Neural progenitor cell (in vitro differentiated cells): ENCODE results near the gene ABRACL. TPM values are rescaled to one million over a fixed set of nuclear protein-coding genes. Genes with fewer than 3 reads are reported as not detected.

Source experiments
- DNase-seq: peaks from one replicate; pipeline ENCODE4 v3.0.0-alpha.2; 2016; ENCODE audit warnings: low spot score
- H2AFZ ChIP-seq: fragments of 200-600 bp; sonication (generic); replicated peaks from 2 replicates; pipeline ENCODE4 v1.6.1; 2016; ENCODE audit warnings: antibody characterized with exemption
- H3F3A ChIP-seq: fragments of 200-600 bp; sonication (generic); 2 replicates; pipeline ENCODE4 v1.6.1; 2016; ENCODE audit warnings: antibody characterized with exemption, low read depth
- H3K27ac ChIP-seq: fragments of 200-600 bp; sonication (generic); 2 replicates; pipeline ENCODE4 v1.5.1; 2016; ENCODE audit warnings: mild to moderate bottlenecking
- H3K27me3 ChIP-seq: fragments of 200-600 bp; sonication (generic); 2 replicates; pipeline ENCODE4 v1.6.1; 2016; ENCODE audit warnings: mild to moderate bottlenecking, moderate library complexity
- H3K36me3 ChIP-seq: fragments of 200-600 bp; sonication (generic); 2 replicates; pipeline ENCODE4 v1.5.1; 2016
- H3K4me1 ChIP-seq: fragments of 200-600 bp; sonication (generic); 2 replicates; pipeline ENCODE4 v1.6.1; 2016; ENCODE audit warnings: mixed run types
- H3K4me2 ChIP-seq: fragments of 200-600 bp; sonication (generic); 2 replicates; pipeline ENCODE4 v1.6.1; 2016
- H3K4me3 ChIP-seq: fragments of 200-600 bp; sonication (generic); 2 replicates; pipeline ENCODE4 v1.5.1; 2016
- H3K79me2 ChIP-seq: fragments of 200-600 bp; sonication (generic); 2 replicates; pipeline ENCODE4 v1.6.1; 2016; ENCODE audit warnings: low read depth
- H3K9ac ChIP-seq: fragments of 200-600 bp; sonication (generic); 2 replicates; pipeline ENCODE4 v1.6.1; 2016
- H3K9me3 ChIP-seq: fragments of 200-600 bp; sonication (generic); 2 replicates; pipeline ENCODE4 v1.5.1; 2016; ENCODE audit warnings: low read depth
- H4K20me1 ChIP-seq: fragments of 200-600 bp; sonication (generic); 2 replicates; pipeline ENCODE4 v1.6.1; 2016; ENCODE audit warnings: low read depth
- H3K27ac Mint-ChIP-seq: 3 replicates; pipeline ENCODE4 v1.8.0; 2021; ENCODE audit warnings: mixed read lengths
- H3K27me3 Mint-ChIP-seq: 2 replicates; pipeline ENCODE4 v1.8.0; 2022; ENCODE audit warnings: low read depth, mild to moderate bottlenecking, inconsistent platforms, moderate library complexity, mixed read lengths; ENCODE audit not compliant: insufficient read depth
- H3K36me3 Mint-ChIP-seq: 3 replicates; pipeline ENCODE4 v1.8.0; 2021; ENCODE audit warnings: mixed read lengths
- H3K4me1 Mint-ChIP-seq: 3 replicates; pipeline ENCODE4 v1.8.0; 2021; ENCODE audit warnings: mixed read lengths
- H3K4me3 Mint-ChIP-seq: 3 replicates; pipeline ENCODE4 v1.8.0; 2021; ENCODE audit warnings: mild to moderate bottlenecking, moderate library complexity, mixed read lengths
- H3K9me3 Mint-ChIP-seq: 3 replicates; pipeline ENCODE4 v1.8.0; 2020; ENCODE audit warnings: mixed read lengths
- EZH2 ChIP-seq: fragments of 200-600 bp; sonication (generic); IDR thresholded peaks from 2 replicates; pipeline ENCODE4 v1.6.1; 2017; ENCODE audit warnings: antibody characterized with exemption, mild to moderate bottlenecking, moderate library complexity
- EZH2phosphoT487 ChIP-seq: fragments of 200-600 bp; sonication (generic); IDR thresholded peaks from 2 replicates; pipeline ENCODE4 v1.6.1; 2017; ENCODE audit warnings: antibody characterized with exemption
- total RNA-seq: library from RNA; depleted of rRNA; stranded (reverse); fragments of >200 nt; gene quantifications from 2 replicates; pipeline ENCODE4 v1.2.3, GENCODE V29; 2015; ENCODE audit warnings: low replicate concordance
- TF ChIP-seq, protein P1 (sequence below): fragments of 200-600 bp; sonication (generic); IDR thresholded peaks from 2 replicates; pipeline ENCODE4 v1.5.1; 2017; ENCODE audit warnings: antibody characterized with exemption, mild to moderate bottlenecking

Gene ABRACL
- total RNA-seq, 1 donor from 2014 or later, result 242 TPM

DNA sequence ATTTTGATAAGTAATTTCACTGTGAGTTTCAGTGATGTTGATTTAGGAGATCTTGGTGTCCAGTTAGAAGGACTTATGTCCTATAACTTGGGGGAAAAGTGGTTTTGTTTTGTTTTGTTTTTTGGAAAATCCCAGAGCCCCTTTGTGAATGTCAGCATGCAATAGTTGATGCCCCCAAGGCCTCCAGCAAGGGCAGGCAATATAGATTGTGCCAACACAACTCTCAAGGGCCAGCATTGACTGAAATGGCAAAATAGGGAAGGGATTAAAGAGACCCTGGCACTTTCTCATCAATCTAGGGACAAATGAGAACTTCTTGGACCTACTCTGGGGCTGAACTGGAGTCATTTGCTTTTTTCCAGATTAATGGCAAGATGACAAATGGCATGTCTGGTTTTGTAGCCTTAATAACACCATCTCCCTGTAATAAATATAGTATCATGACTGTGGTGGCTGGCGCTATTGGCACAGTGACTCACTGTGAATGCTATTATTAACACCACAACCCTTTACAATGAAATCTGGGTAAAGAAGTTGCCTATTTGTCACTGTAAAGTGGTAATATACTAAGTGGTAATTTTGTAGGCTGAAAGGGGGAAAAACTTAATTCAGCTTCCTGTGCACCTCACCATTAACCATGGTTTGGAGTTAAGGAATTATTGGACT, 51.8 kb downstream of the ABRACL start:
- Histone ChIP-seq H3K9ac (no peak overlapping the region), H3K79me2 (no peaks in the 10 kb centered on the region), H3F3A (peaks cover 17% of the 10 kb centered on the region), H3K9me3 (no peaks in the 10 kb centered on the region), H3K36me3 (no peaks in the 10 kb centered on the region), H3K4me3 (no peak overlapping the region), H3K27ac (no peak overlapping the region), H3K27me3 (no peaks in the 10 kb centered on the region), H3K4me2 (no peak overlapping the region), H2AFZ (no peak overlapping the region), H3K4me1 (peaks cover 28% of the 10 kb centered on the region), H4K20me1 (no peaks in the 10 kb centered on the region)
- Mint-ChIP-seq H3K36me3 (no peaks in the 10 kb centered on the region), H3K4me3 (no peak overlapping the region), H3K9me3 (no peaks in the 10 kb centered on the region), H3K27me3 (peaks cover 3% of the 10 kb centered on the region), H3K4me1 (peaks cover 14% of the 10 kb centered on the region), H3K27ac (no peak overlapping the region)
- no peak for DNase-seq
- TF ChIP-seq, protein P1, sequence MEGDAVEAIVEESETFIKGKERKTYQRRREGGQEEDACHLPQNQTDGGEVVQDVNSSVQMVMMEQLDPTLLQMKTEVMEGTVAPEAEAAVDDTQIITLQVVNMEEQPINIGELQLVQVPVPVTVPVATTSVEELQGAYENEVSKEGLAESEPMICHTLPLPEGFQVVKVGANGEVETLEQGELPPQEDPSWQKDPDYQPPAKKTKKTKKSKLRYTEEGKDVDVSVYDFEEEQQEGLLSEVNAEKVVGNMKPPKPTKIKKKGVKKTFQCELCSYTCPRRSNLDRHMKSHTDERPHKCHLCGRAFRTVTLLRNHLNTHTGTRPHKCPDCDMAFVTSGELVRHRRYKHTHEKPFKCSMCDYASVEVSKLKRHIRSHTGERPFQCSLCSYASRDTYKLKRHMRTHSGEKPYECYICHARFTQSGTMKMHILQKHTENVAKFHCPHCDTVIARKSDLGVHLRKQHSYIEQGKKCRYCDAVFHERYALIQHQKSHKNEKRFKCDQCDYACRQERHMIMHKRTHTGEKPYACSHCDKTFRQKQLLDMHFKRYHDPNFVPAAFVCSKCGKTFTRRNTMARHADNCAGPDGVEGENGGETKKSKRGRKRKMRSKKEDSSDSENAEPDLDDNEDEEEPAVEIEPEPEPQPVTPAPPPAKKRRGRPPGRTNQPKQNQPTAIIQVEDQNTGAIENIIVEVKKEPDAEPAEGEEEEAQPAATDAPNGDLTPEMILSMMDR, result no peak
- TF ChIP-seq EZH2phosphoT487, result no peak
- TF ChIP-seq EZH2, result no peak

- Histone ChIP-seq H3K27me3 (no peaks in the 10 kb centered on the region), H3K27ac (peak overlapping the region; percentile 55), H3K9me3 (no peaks in the 10 kb centered on the region), H3K4me3 (no peak overlapping the region), H3F3A (peaks cover 17% of the 10 kb centered on the region), H4K20me1 (no peaks in the 10 kb centered on the region), H3K4me1 (peaks cover 28% of the 10 kb centered on the region), H3K4me2 (peak overlapping the region; percentile 30), H3K9ac (no peak overlapping the region), H2AFZ (no peak overlapping the region), H3K36me3 (no peaks in the 10 kb centered on the region), H3K79me2 (no peaks in the 10 kb centered on the region)
- Mint-ChIP-seq H3K4me1 (peaks cover 14% of the 10 kb centered on the region), H3K4me3 (no peak overlapping the region), H3K9me3 (peaks cover 3% of the 10 kb centered on the region), H3K27me3 (peaks cover 3% of the 10 kb centered on the region), H3K36me3 (no peaks in the 10 kb centered on the region), H3K27ac (no peak overlapping the region)
- TF ChIP-seq, protein P1, result no peak
- TF ChIP-seq EZH2phosphoT487 (no peak), EZH2 (no peak)
- DNase-seq, result no peak
Measured at GRCh38 chr6:139081471-139081870, 52.9 kb downstream of the ABRACL start.

GRCh38 chr6:139082370-139082769, 53.8 kb downstream of the ABRACL start:
- H3K4me1 ChIP-seq, result peaks cover 28% of the 10 kb centered on the region
- H2AFZ ChIP-seq, result peak overlapping the region; percentile 0
- Mint-ChIP-seq H3K4me3 (no peak overlapping the region), H3K27ac (peak overlapping the region; percentile 31), H3K4me1 (peaks cover 14% of the 10 kb centered on the region), H3K9me3 (peaks cover 3% of the 10 kb centered on the region), H3K27me3 (peaks cover 3% of the 10 kb centered on the region), H3K36me3 (no peaks in the 10 kb centered on the region)
- no peaks in the 10 kb centered on the region for H4K20me1 ChIP-seq
- H3K27me3 ChIP-seq, result no peaks in the 10 kb centered on the region
- H3K27ac ChIP-seq, result peak overlapping the region; percentile 55
- TF ChIP-seq EZH2phosphoT487 (no peak), EZH2 (no peak)
- TF ChIP-seq, protein P1, result no peak
- H3K36me3 ChIP-seq, result no peaks in the 10 kb centered on the region
- no peak for DNase-seq
- peak overlapping the region; percentile 30 for H3K4me2 ChIP-seq
- H3F3A ChIP-seq, result peaks cover 17% of the 10 kb centered on the region
- no peak overlapping the region for H3K4me3 ChIP-seq
- no peaks in the 10 kb centered on the region for H3K9me3 ChIP-seq
- no peak overlapping the region for H3K9ac ChIP-seq
- no peaks in the 10 kb centered on the region for H3K79me2 ChIP-seq
